HCT116 (cell line): ENCODE results near the gene TIMP3. TPM values are rescaled to one million over a fixed set of nuclear protein-coding genes. Genes with fewer than 3 reads are reported as not detected.

ENCODE experiments used
- ATAC-seq: fragments of 200-7000 bp; cut with Tn5 transposase; 2 replicates; pipeline ENCODE4 v1.9.1; 2020; ENCODE audit warnings: mild to moderate bottlenecking, moderate library complexity
- BruUV-seq: library from RNA; stranded (reverse); fragments of 400-500 nt; replicated peaks from 2 replicates; lab custom pipeline; 2021; lab: Mats Ljungman, UMichigan
- CTCF ChIA-PET: fragments of 300-600 bp; sonication (Branson Sonifier 250); formaldehyde crosslinking; loops from one replicate; lab custom pipeline; 2021; ENCODE audit warnings: antibody characterized with exemption; lab: Charles Lee
- POLR2A ChIA-PET: fragments of 300-600, 350-600 bp; sonication (Branson Sonifier 250); formaldehyde crosslinking; loops from one replicate; lab custom pipeline; 2021; ENCODE audit warnings: antibody characterized with exemption; lab: Charles Lee
- RAD21 ChIA-PET, 2 experiments: fragments of 300-600 bp; sonication (Branson Sonifier 250); formaldehyde crosslinking; loops; one replicate each; lab custom pipeline; 2023; ENCODE audit warnings: low total read pairs in 2 of 2; ENCODE audit not compliant: uncharacterized antibody in 2 of 2, unreplicated experiment in 2 of 2, low non-redundant PET in 1 of 2; lab: Charles Lee
- DNase-seq: peaks from one replicate; pipeline ENCODE4 v3.0.0-alpha.2; 2010; ENCODE audit warnings: low read depth, low spot score
- H2AFZ ChIP-seq: fragments of 200-600 bp; shearing (Covaris generic), sonication (generic); 2 replicates; pipeline ENCODE4 v1.6.1; 2017; ENCODE audit warnings: low read depth, mixed run types, mixed read lengths, antibody characterized with exemption, low read length; ENCODE audit not compliant: poor library complexity, severe bottlenecking
- H3K27ac ChIP-seq: 2 replicates; pipeline ENCODE4 v1.5.1; 2012; ENCODE audit warnings: low read depth, low read length
- H3K27me3 ChIP-seq: fragments of 200-600 bp; sonication (generic); 2 replicates; pipeline ENCODE4 v1.6.1; 2016; ENCODE audit warnings: mixed run types, low read length, mixed read lengths; ENCODE audit not compliant: insufficient read depth
- H3K36me3 ChIP-seq, 2 experiments: fragments of 200-500 bp in 1 of 2; fragments of 200-600 bp in 1 of 2; sonication (Bioruptor generic) in 1 of 2; sonication (generic) in 1 of 2; 2 replicates each; pipeline versions ENCODE4 v1.5.1 to v1.6.1; 2014 to 2016; ENCODE audit warnings: low read length in 2 of 2, inconsistent platforms in 1 of 2, mixed read lengths in 1 of 2, mixed run types in 1 of 2; ENCODE audit not compliant: insufficient read depth in 2 of 2, control insufficient read depth in 1 of 2
- H3K4me1 ChIP-seq, 2 experiments: fragments of 200-600 bp in 1 of 2; sonication (generic) in 1 of 2; 2 replicates each; pipeline versions ENCODE4 v1.5.1 to v1.6.1; 2012 to 2017; ENCODE audit warnings: low read length in 2 of 2, inconsistent platforms in 1 of 2, mild to moderate bottlenecking in 1 of 2, mixed read lengths in 1 of 2, mixed run types in 1 of 2, moderate library complexity in 1 of 2; ENCODE audit not compliant: insufficient read depth in 2 of 2, control insufficient read depth in 1 of 2
- H3K4me2 ChIP-seq: fragments of 200-600 bp; sonication (generic); 2 replicates; pipeline ENCODE4 v1.6.1; 2017; ENCODE audit warnings: mixed run types, low read length, mixed read lengths
- H3K4me3 ChIP-seq, 2 experiments: fragments of 200-600 bp in 1 of 2; sonication (generic) in 1 of 2; replicated peaks in 1 of 2; 2 replicates each; pipeline ENCODE4 v1.5.1; 2011 to 2016; ENCODE audit warnings: low read length in 2 of 2, control low read depth in 1 of 2, low read depth in 1 of 2, mild to moderate bottlenecking in 1 of 2, mixed read lengths in 1 of 2, mixed run types in 1 of 2
- H3K79me2 ChIP-seq: fragments of 200-600 bp; sonication (generic); 2 replicates; pipeline ENCODE4 v1.6.1; 2017; ENCODE audit warnings: mild to moderate bottlenecking, mixed run types, low read length, moderate library complexity, mixed read lengths; ENCODE audit not compliant: insufficient read depth
- H3K9ac ChIP-seq: fragments of 200-600 bp; sonication (generic); 2 replicates; pipeline ENCODE4 v1.6.1; 2016; ENCODE audit warnings: low read length, mixed read lengths
- H3K9me2 ChIP-seq: fragments of 200-600 bp; sonication (generic), shearing (Covaris generic); 2 replicates; pipeline ENCODE4 v1.6.1; 2017; ENCODE audit warnings: mixed run types, mild to moderate bottlenecking, moderate library complexity; ENCODE audit not compliant: insufficient read depth
- H3K9me3 ChIP-seq, 2 experiments: fragments of 200-500 bp in 1 of 2; fragments of 200-600 bp in 1 of 2; sonication (Bioruptor generic) in 1 of 2; sonication (generic) in 1 of 2; 2 replicates each; pipeline ENCODE4 v1.6.1; 2014 to 2017; ENCODE audit warnings: low read length in 2 of 2, mixed read lengths in 2 of 2, inconsistent platforms in 1 of 2, low read depth in 1 of 2, mild to moderate bottlenecking in 1 of 2, mixed run types in 1 of 2, moderate library complexity in 1 of 2; ENCODE audit not compliant: control insufficient read depth in 1 of 2, insufficient read depth in 1 of 2
- H4K20me1 ChIP-seq: fragments of 200-600 bp; sonication (generic), shearing (Covaris generic); 2 replicates; pipeline ENCODE4 v1.6.1; 2017; ENCODE audit warnings: mixed run types, mild to moderate bottlenecking, moderate library complexity; ENCODE audit not compliant: insufficient read depth
- ATF3 ChIP-seq: IDR thresholded peaks from 2 replicates; pipeline ENCODE4 v1.6.1; 2012
- EGR1 ChIP-seq: IDR thresholded peaks from 2 replicates; pipeline ENCODE4 v1.6.1; 2012; ENCODE audit warnings: low read depth
- ELF1 ChIP-seq: IDR thresholded peaks from 2 replicates; pipeline ENCODE4 v1.6.1; 2012; ENCODE audit warnings: low read depth, borderline replicate concordance
- EZH2 ChIP-seq: fragments of 200-600 bp; sonication (generic); IDR thresholded peaks from 2 replicates; pipeline ENCODE4 v1.6.1; 2017; ENCODE audit warnings: antibody characterized with exemption, mixed run types
- EZH2phosphoT487 ChIP-seq: fragments of 200-600 bp; IDR thresholded peaks from 2 replicates; pipeline ENCODE4 v1.6.1; 2018; ENCODE audit warnings: antibody characterized with exemption, borderline replicate concordance
- FOSL1 ChIP-seq: IDR thresholded peaks from 2 replicates; pipeline ENCODE4 v1.6.1; 2012; ENCODE audit warnings: low read depth
- MAX ChIP-seq: IDR thresholded peaks from 2 replicates; pipeline ENCODE4 v1.6.1; 2012
- POLR2AphosphoS5 ChIP-seq: IDR thresholded peaks from 2 replicates; pipeline ENCODE4 v1.6.1; 2011; ENCODE audit warnings: mild to moderate bottlenecking, low read depth, low read length, moderate library complexity
- SIN3A ChIP-seq: IDR thresholded peaks from 2 replicates; pipeline ENCODE4 v1.6.1; 2012; ENCODE audit warnings: low read depth
- SP1 ChIP-seq: IDR thresholded peaks from 2 replicates; pipeline ENCODE4 v1.6.1; 2012; ENCODE audit warnings: low read depth
- SRF ChIP-seq: IDR thresholded peaks from 2 replicates; pipeline ENCODE4 v1.6.1; 2012; ENCODE audit warnings: low read depth
- TCF7L2 ChIP-seq: IDR thresholded peaks from 2 replicates; pipeline ENCODE4 v1.7.0; 2011; ENCODE audit warnings: borderline replicate concordance, inconsistent platforms; ENCODE audit not compliant: insufficient read depth, insufficient read length; ENCODE audit errors: extremely low read depth
- YY1 ChIP-seq: IDR thresholded peaks from 2 replicates; pipeline ENCODE4 v1.6.1; 2011; ENCODE audit warnings: low read length, low read depth, moderate library complexity, mild to moderate bottlenecking; ENCODE audit not compliant: insufficient replicate concordance; ENCODE audit errors: extremely low read depth
- ZBTB33 ChIP-seq: IDR thresholded peaks from 2 replicates; pipeline ENCODE4 v1.6.1; 2011; ENCODE audit warnings: mild to moderate bottlenecking, low read length, moderate library complexity; ENCODE audit not compliant: insufficient replicate concordance; ENCODE audit errors: extremely low read depth
- ZFX ChIP-seq: fragments of 450-650 bp; IDR thresholded peaks from 2 replicates; pipeline ENCODE4 v1.6.1; 2017
- intact Hi-C: fragments of 100-400 bp; cut with micrococcal nuclease; formaldehyde crosslinking; loops from 2 replicates; pipeline ENCODE4 v1.10.0; 2022
- total RNA-seq: library from RNA; stranded (reverse); gene quantifications from one replicate; pipeline ENCODE4 v1.2.1, GENCODE V29; 2021; ENCODE audit not compliant: unreplicated experiment

The TIMP3 gene
- total RNA-seq, 1 experiment from 2014 or later, result 2.2 TPM

- POLR2A ChIA-PET, result no interaction called here
- no peaks in the 10 kb centered on the region for H3K36me3 ChIP-seq
- CTCF ChIA-PET, result interaction anchor here (0.7 kb wide), 1 partner anchor 13 kb away, joined by 3 read pairs; no protein-coding TSS in a partner anchor
- no peak overlapping the region for H3K4me2 ChIP-seq
- no peak for TF ChIP-seq ZBTB33
- TF ChIP-seq MAX, result no peak
- TF ChIP-seq FOSL1, result no peak
- no peak for TF ChIP-seq TCF7L2
- no peak for TF ChIP-seq ELF1
- TF ChIP-seq EGR1, result no peak
- no peak for TF ChIP-seq ZFX
- TF ChIP-seq SP1, result no peak
- no peak for TF ChIP-seq YY1
- TF ChIP-seq ATF3, result no peak
- TF ChIP-seq POLR2AphosphoS5, result no peak
- no peak for TF ChIP-seq EZH2phosphoT487
- no peak for TF ChIP-seq EZH2
- no peak for TF ChIP-seq SIN3A
- TF ChIP-seq SRF, result no peak
- BruUV-seq, result no TSS peak
- no peak for ATAC-seq
- DNase-seq, result no peak
- no peaks in the 10 kb centered on the region for H3K79me2 ChIP-seq
- no peaks in the 10 kb centered on the region for H4K20me1 ChIP-seq
- H3K4me1 ChIP-seq, result no peaks in the 10 kb centered on the region
- RAD21 ChIA-PET, result no interaction called here
- no peaks in the 10 kb centered on the region for H3K9me2 ChIP-seq
- peaks cover 64% of the 10 kb centered on the region for H3K27me3 ChIP-seq
- no peak overlapping the region for H3K4me3 ChIP-seq
- no peaks in the 10 kb centered on the region for H3K9me3 ChIP-seq
- intact Hi-C loops, result no loop called here
- no peak overlapping the region for H2AFZ ChIP-seq
- no peak overlapping the region for H3K9ac ChIP-seq
- H3K27ac ChIP-seq, result no peak overlapping the region
Measured at GRCh38 chr22:32849501-32849900, 48.0 kb downstream of the TIMP3 start.
